Activated B cell treated with CpG ODN at 0.5 μM for 24 hours (primary cell): ENCODE measurements around the gene RAD18. TPM values are rescaled to one million over a fixed set of nuclear protein-coding genes. Genes with fewer than 3 reads are reported as not detected.

Experiments
- ATAC-seq: fragments of 200-7000 bp; cut with Tn5 transposase; one replicate; pipeline ENCODE4 v1.10.0; 2021; ENCODE audit warnings: low read depth, mild to moderate bottlenecking, moderate library complexity
- CTCF ChIA-PET: fragments of 350-600 bp; sonication (Branson Sonifier 250); formaldehyde crosslinking; loops from one replicate; lab custom pipeline; 2021; ENCODE audit warnings: antibody characterized with exemption; lab: Charles Lee
- POLR2A ChIA-PET: fragments of 350-600 bp; sonication (Branson Sonifier 250); formaldehyde crosslinking; loops from one replicate; lab custom pipeline; 2021; ENCODE audit warnings: antibody characterized with exemption; lab: Charles Lee
- DNase-seq: peaks from one replicate; pipeline ENCODE4 v3.0.0; 2022
- H3K27ac Mint-ChIP-seq: one replicate; pipeline ENCODE4 v1.8.0; 2020; ENCODE audit warnings: mixed read lengths
- H3K27me3 Mint-ChIP-seq: one replicate; pipeline ENCODE4 v1.8.0; 2021; ENCODE audit warnings: mixed read lengths
- H3K36me3 Mint-ChIP-seq: one replicate; pipeline ENCODE4 v1.8.0; 2021; ENCODE audit warnings: low read depth, mixed read lengths
- H3K4me1 Mint-ChIP-seq: one replicate; pipeline ENCODE4 v1.8.0; 2021; ENCODE audit warnings: mixed read lengths
- H3K4me3 Mint-ChIP-seq: one replicate; pipeline ENCODE4 v1.8.0; 2020; ENCODE audit warnings: mild to moderate bottlenecking, mixed read lengths
- H3K9me3 Mint-ChIP-seq: one replicate; pipeline ENCODE4 v1.8.0; 2020; ENCODE audit warnings: mixed read lengths
- intact Hi-C: fragments of 100-400 bp; cut with micrococcal nuclease; formaldehyde crosslinking; loops from one replicate; pipeline ENCODE4 v1.15.1; 2024
- total RNA-seq: library from RNA; stranded (reverse); gene quantifications from 2 replicates; pipeline ENCODE4 v1.2.3, GENCODE V29; 2022
- TF ChIP-seq, protein P1 (sequence below): fragments of 200-600 bp; IDR thresholded peaks from one replicate; pipeline ENCODE4 v1.8.0; 2022; ENCODE audit warnings: antibody characterized with exemption, mild to moderate bottlenecking

RAD18 gene
- total RNA-seq, 1 donor from 2014 or later = 21.6 TPM

DNA sequence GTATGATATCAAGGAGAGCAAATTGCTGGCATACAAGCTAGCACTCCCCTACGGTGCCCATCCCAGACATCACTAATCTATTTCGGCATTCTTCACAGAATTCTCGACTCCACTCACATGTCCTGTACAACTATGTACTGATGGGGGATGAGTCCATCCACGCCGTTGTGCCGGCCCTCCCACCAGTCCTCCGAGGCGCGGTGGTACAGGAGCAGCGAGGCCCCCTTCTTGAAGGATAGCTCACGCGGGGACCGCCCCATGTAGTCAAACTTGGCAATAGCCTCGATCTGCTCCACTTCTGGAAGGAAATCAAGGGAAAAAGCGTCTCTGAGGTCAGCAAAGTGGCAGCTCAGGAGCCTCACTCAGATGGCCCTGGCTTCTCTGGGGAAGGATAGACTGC lies 31.0 kb upstream of the RAD18 start:
- Mint-ChIP-seq H3K36me3 (no peaks in the 10 kb centered on the region), H3K4me1 (no peaks in the 10 kb centered on the region), H3K9me3 (no peaks in the 10 kb centered on the region), H3K27me3 (peaks cover 4% of the 10 kb centered on the region), H3K4me3 (no peak overlapping the region), H3K27ac (no peak overlapping the region)
- TF ChIP-seq, protein P1, sequence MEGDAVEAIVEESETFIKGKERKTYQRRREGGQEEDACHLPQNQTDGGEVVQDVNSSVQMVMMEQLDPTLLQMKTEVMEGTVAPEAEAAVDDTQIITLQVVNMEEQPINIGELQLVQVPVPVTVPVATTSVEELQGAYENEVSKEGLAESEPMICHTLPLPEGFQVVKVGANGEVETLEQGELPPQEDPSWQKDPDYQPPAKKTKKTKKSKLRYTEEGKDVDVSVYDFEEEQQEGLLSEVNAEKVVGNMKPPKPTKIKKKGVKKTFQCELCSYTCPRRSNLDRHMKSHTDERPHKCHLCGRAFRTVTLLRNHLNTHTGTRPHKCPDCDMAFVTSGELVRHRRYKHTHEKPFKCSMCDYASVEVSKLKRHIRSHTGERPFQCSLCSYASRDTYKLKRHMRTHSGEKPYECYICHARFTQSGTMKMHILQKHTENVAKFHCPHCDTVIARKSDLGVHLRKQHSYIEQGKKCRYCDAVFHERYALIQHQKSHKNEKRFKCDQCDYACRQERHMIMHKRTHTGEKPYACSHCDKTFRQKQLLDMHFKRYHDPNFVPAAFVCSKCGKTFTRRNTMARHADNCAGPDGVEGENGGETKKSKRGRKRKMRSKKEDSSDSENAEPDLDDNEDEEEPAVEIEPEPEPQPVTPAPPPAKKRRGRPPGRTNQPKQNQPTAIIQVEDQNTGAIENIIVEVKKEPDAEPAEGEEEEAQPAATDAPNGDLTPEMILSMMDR = no peak
- ATAC-seq = no peak
- DNase-seq = no peak
- POLR2A ChIA-PET = interaction anchor here (0.5 kb wide), 1 partner anchor 50 kb away, joined by 3 read pairs; no protein-coding TSS in a partner anchor
- CTCF ChIA-PET = interaction anchor here (1.1 kb wide), 1 partner anchor 577 kb away, joined by 3 read pairs; no protein-coding TSS in a partner anchor
- intact Hi-C loops = no loop called here

DNA sequence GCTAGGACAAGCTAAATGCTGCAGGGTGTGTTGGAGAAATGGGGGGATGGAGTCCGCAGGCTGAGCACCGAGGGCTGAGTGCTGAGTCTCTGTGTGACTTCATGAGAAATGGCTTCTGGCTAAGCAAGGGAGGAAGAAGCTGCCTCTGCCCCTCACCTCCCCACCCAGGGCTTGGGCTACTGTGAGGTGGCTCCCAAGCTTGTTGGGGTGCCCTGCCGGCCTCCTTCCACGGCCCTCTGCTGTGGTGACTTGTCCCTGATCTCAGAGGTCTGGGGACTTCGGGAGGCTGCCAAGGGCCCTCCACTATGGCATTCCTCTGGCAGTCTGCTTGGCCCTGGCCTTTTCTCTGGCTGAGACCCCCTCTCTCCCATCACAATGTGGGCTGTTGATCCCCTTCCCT lies 30.1 kb upstream of the RAD18 start:
- CTCF ChIA-PET = no interaction called here
- POLR2A ChIA-PET = no interaction called here
- Mint-ChIP-seq H3K27me3 (peaks cover 2% of the 10 kb centered on the region), H3K27ac (no peak overlapping the region), H3K4me1 (no peaks in the 10 kb centered on the region), H3K9me3 (no peaks in the 10 kb centered on the region), H3K36me3 (no peaks in the 10 kb centered on the region), H3K4me3 (no peak overlapping the region)
- intact Hi-C loops = no loop called here
- ATAC-seq = no peak
- TF ChIP-seq, protein P1 = no peak
- no peak for DNase-seq

DNA sequence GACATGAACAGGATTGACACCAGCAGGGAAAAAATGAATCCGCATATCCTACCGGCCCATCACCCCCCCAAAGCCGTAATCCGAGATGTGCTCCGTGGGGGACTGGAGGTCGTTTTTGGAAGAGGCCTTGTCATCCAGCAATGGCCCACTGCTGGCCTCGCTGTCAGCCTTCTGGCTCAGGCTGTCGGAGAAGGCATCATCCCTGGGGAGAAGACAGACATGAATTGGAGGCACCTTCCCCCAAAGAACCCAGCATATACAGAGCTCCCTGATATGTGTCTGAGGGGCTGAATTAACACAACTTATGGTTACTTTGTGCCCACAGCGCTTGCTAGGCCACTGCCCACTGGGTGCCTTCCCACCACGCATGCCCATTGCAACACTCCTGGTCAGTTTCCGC lies 29.6 kb upstream of the RAD18 start:
- no peaks in the 10 kb centered on the region for H3K36me3 Mint-ChIP-seq
- no peak overlapping the region for H3K4me3 Mint-ChIP-seq
- ChIA-PET POLR2A (no interaction called here), CTCF (no interaction called here)
- intact Hi-C loops = no loop called here
- H3K4me1 Mint-ChIP-seq = peaks cover 2% of the 10 kb centered on the region
- no peak overlapping the region for H3K27ac Mint-ChIP-seq
- no peaks in the 10 kb centered on the region for H3K9me3 Mint-ChIP-seq
- peaks cover 2% of the 10 kb centered on the region for H3K27me3 Mint-ChIP-seq
- TF ChIP-seq, protein P1 = no peak
- DNase-seq = no peak
- ATAC-seq = no peak

DNA sequence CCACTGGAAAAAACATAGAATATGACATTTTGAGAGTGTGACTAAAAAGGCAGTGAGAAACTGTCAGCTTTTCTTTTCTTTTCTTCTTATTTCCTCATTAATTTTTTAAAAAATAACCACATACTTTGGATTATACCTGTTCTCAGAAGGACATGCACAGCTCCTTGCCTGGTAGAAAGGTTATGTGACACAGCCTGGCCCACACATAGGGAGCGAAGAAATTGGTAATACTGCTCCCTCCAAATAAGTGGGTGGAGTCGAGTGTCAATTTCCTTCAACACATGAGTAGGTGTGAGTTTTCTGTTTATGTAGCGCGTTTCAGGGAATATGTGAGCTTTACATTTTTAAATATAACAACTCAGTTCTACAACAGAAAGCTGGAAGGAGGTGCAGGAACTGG lies 28.9 kb upstream of the RAD18 start:
- ATAC-seq (no peak), DNase-seq (no peak)
- ChIA-PET CTCF (no interaction called here), POLR2A (no interaction called here)
- no peaks in the 10 kb centered on the region for H3K36me3 Mint-ChIP-seq
- H3K4me1 Mint-ChIP-seq = peaks cover 5% of the 10 kb centered on the region
- H3K27me3 Mint-ChIP-seq = peaks cover 2% of the 10 kb centered on the region
- H3K27ac Mint-ChIP-seq = no peak overlapping the region
- TF ChIP-seq, protein P1 = no peak
- intact Hi-C loops = no loop called here
- H3K4me3 Mint-ChIP-seq = no peak overlapping the region
- no peaks in the 10 kb centered on the region for H3K9me3 Mint-ChIP-seq

DNA sequence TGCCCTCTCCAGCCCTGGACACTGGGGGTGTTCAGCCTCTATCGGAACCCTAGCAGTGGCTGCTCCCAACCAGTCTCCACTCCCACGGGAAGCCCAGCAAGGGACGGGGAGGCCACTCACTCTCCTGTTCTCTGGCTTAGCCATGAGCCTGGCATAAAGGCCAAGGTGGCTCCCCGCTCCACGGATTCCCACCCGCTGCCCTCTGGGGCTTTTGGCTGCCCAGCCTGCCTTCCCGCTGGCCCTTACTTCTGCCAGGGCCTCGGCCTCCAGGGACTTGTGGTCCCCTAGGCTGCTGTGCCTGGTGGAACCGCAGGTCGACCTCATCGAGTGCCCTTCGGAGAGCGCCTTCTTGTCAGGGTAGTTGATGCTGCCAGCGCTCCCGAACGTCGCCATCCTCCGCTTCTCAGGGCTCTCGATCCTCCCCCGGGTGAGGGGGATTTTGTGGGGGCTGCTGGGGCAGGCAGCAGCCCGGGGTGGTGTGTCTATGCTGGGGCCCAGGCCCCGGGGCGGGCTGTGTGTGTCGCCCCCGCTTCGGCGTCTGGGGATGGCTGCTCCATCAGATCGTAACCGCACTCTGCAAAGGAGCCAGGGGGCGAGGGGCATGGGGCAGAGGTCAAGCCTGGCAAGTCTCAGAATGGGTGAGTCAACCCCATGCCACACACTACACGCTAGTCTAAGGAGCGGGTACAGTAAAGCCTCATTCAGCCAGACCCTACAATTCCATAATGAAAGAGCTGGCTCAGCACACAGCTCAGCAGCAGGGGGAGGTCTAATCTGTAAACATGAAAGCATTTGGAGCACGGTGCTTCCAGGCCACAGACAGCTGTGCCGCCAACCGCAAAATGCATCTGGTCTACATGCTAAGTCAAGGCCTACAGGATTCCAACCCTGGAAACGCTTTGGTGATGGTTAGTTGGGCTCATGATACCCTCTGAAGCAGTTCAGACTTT lies 27.3 kb upstream of the RAD18 start:
- Mint-ChIP-seq H3K36me3 (no peaks in the 10 kb centered on the region), H3K27ac (no peak overlapping the region), H3K9me3 (no peaks in the 10 kb centered on the region), H3K27me3 (peaks cover 2% of the 10 kb centered on the region), H3K4me1 (peaks cover 5% of the 10 kb centered on the region), H3K4me3 (no peak overlapping the region)
- DNase-seq = no peak
- CTCF ChIA-PET = no interaction called here
- intact Hi-C loops = no loop called here
- TF ChIP-seq, protein P1 = no peak
- POLR2A ChIA-PET = no interaction called here
- ATAC-seq = no peak
